Left lung (tissue), 10 donors: ENCODE results near the gene KCNMB2. TPM values are rescaled to one million over a fixed set of nuclear protein-coding genes. Genes with fewer than 3 reads are reported as not detected.

Experiments used
- ATAC-seq: fragments of 200-7000 bp; cut with Tn5 transposase; one replicate; pipeline ENCODE4 v1.9.1; 2020; ENCODE audit warnings: moderate library complexity
- DNase-seq, 4 donors: peaks; one replicate each; pipeline ENCODE4 v3.0.0-alpha.2; 2013 to 2020
- H3K27ac ChIP-seq, 2 donors: fragments of 200-600 bp; sonication (generic) in 1 of 2; one replicate each; pipeline versions ENCODE4 v1.5.0 to v1.8.0; 2020 to 2021
- H3K27me3 ChIP-seq, 2 donors: fragments of 200-600 bp; sonication (generic) in 1 of 2; one replicate each; pipeline versions ENCODE4 v1.5.0 to v1.8.0; 2020 to 2021
- H3K36me3 ChIP-seq, 2 donors: fragments of 200-600 bp; sonication (generic) in 1 of 2; one replicate each; pipeline versions ENCODE4 v1.5.0 to v1.8.0; 2020 to 2021
- H3K4me1 ChIP-seq, 2 donors: fragments of 200-600 bp; one replicate each; pipeline ENCODE4 v1.8.0; 2021
- H3K4me3 ChIP-seq, 2 donors: fragments of 200-600 bp; sonication (generic) in 1 of 2; one replicate each; pipeline versions ENCODE4 v1.5.0 to v1.8.0; 2020 to 2021; ENCODE audit warnings: mild to moderate bottlenecking in 1 of 2
- H3K9me3 ChIP-seq, 2 donors: fragments of 200-600 bp; sonication (generic) in 1 of 2; one replicate each; pipeline versions ENCODE4 v1.5.0 to v1.8.0; 2020 to 2021
- CTCF ChIP-seq, 2 donors: fragments of 200-600 bp; sonication (generic) in 1 of 2; IDR thresholded peaks; one replicate each; pipeline versions ENCODE4 v1.5.0 to v1.8.0; 2021; ENCODE audit warnings: antibody characterized with exemption in 2 of 2
- intact Hi-C, 2 donors: fragments of 100-400 bp; cut with DNase I; formaldehyde crosslinking; loops; one replicate each; pipeline versions ENCODE4 v1.11.2 to v1.14.2; 2022
- polyA plus RNA-seq, 6 donors: library from polyadenylated mRNA; unstranded; fragments of 120-200 nt; gene quantifications; one replicate each; pipeline ENCODE4 v1.2.1, GENCODE V29; 2013; ENCODE audit not compliant: insufficient read length in 6 of 6
- total RNA-seq, 2 donors: library from RNA; stranded (reverse); fragmentation: NEBNext Ultra II Directional; extraction: Animal tissue kit (Norgen Biotek cat#: 25700); gene quantifications; one replicate each; pipeline ENCODE4 v1.2.1, GENCODE V29; 2021
- donor health status: DM: no; HTN: yes; CAD: no.
- donor health status: DM: no; HTN: no; CAD: no.

The KCNMB2 gene
- total and polyA plus RNA-seq, 8 donors, result 0.45 to 16.9 (median 12.1) TPM

GRCh38 chr3:178629430-178630178 lies 93.4 kb downstream of the KCNMB2 start:
- intact Hi-C loops, result no loop called here
- ATAC-seq (no peak), DNase-seq (no peak)
- Histone ChIP-seq H3K27me3 (no peaks in the 10 kb centered on the region), H3K27ac (no peak overlapping the region), H3K4me3 (no peak overlapping the region), H3K9me3 (peaks cover 0 to 9% of the 10 kb centered on the region in 2 donors), H3K36me3 (no peaks in the 10 kb centered on the region), H3K4me1 (no peaks in the 10 kb centered on the region)
- no peak for TF ChIP-seq CTCF (IDR thresholded peaks at IDR 0.05)

- H3K4me3 ChIP-seq, result no peak overlapping the region
- no peak for TF ChIP-seq CTCF (IDR thresholded peaks at IDR 0.05)
- no peaks in the 10 kb centered on the region for H3K36me3 ChIP-seq
- H3K4me1 ChIP-seq, result no peaks in the 10 kb centered on the region
- peaks cover 0 to 9% of the 10 kb centered on the region in 2 donors for H3K9me3 ChIP-seq
- H3K27me3 ChIP-seq, result no peaks in the 10 kb centered on the region
- intact Hi-C loops, result no loop called here
- DNase-seq (no peak), ATAC-seq (no peak)
- no peak overlapping the region for H3K27ac ChIP-seq
Measured at GRCh38 chr3:178631950-178632349, 95.7 kb downstream of the KCNMB2 start.

- no peak overlapping the region for H3K4me3 ChIP-seq
- H3K36me3 ChIP-seq, result no peaks in the 10 kb centered on the region
- DNase-seq, result no peak
- no peak overlapping the region for H3K27ac ChIP-seq
- intact Hi-C loops, result no loop called here
- H3K4me1 ChIP-seq, result no peaks in the 10 kb centered on the region
- no peak for TF ChIP-seq CTCF (IDR thresholded peaks at IDR 0.05)
- H3K9me3 ChIP-seq, result peaks cover 0 to 9% of the 10 kb centered on the region in 2 donors
- no peak for ATAC-seq
- no peaks in the 10 kb centered on the region for H3K27me3 ChIP-seq
Measured at GRCh38 chr3:178634975-178635374, 98.7 kb downstream of the KCNMB2 start.

GRCh38 chr3:178637802-178638201 lies 101.6 kb downstream of the KCNMB2 start:
- Histone ChIP-seq H3K4me1 (no peaks in the 10 kb centered on the region), H3K27me3 (no peaks in the 10 kb centered on the region), H3K27ac (no peak overlapping the region), H3K36me3 (no peaks in the 10 kb centered on the region), H3K4me3 (no peak overlapping the region), H3K9me3 (peaks cover 0 to 9% of the 10 kb centered on the region in 2 donors)
- DNase-seq, result no peak
- no peak for TF ChIP-seq CTCF (IDR thresholded peaks at IDR 0.05)
- intact Hi-C loops, result no loop called here
- no peak for ATAC-seq

- H3K36me3 ChIP-seq, result no peaks in the 10 kb centered on the region
- H3K4me1 ChIP-seq, result no peaks in the 10 kb centered on the region
- H3K9me3 ChIP-seq, result peaks cover 0 to 1% of the 10 kb centered on the region in 2 donors
- no peak overlapping the region for H3K27ac ChIP-seq
- ATAC-seq, result no peak
- TF ChIP-seq CTCF (IDR thresholded peaks at IDR 0.05), result no peak
- no peak overlapping the region for H3K4me3 ChIP-seq
- no peaks in the 10 kb centered on the region for H3K27me3 ChIP-seq
- peak in 1 of 4 donors; percentile 41 for DNase-seq
- intact Hi-C loops, result no loop called here
Measured at GRCh38 chr3:178645503-178645902, 109.3 kb downstream of the KCNMB2 start.
